Endothelial cell (in vitro differentiated cells): Measurements from ENCODE around the gene RASA1. TPM values are rescaled to one million over a fixed set of nuclear protein-coding genes. Genes with fewer than 3 reads are reported as not detected.

Experiments
- DNase-seq: peaks from one replicate; pipeline ENCODE4 v3.0.0; 2021; ENCODE audit warnings: low spot score
- H3K27ac Mint-ChIP-seq: one replicate; pipeline ENCODE4 v1.8.0; 2021; ENCODE audit warnings: mixed read lengths, inconsistent platforms; ENCODE audit not compliant: unreplicated experiment
- H3K27me3 Mint-ChIP-seq: one replicate; pipeline ENCODE4 v1.8.0; 2021; ENCODE audit warnings: mild to moderate bottlenecking, moderate library complexity, mixed read lengths, inconsistent platforms; ENCODE audit not compliant: unreplicated experiment
- H3K36me3 Mint-ChIP-seq: one replicate; pipeline ENCODE4 v1.8.0; 2021; ENCODE audit warnings: mild to moderate bottlenecking, low read depth, mixed read lengths, inconsistent platforms; ENCODE audit not compliant: unreplicated experiment
- H3K4me1 Mint-ChIP-seq: one replicate; pipeline ENCODE4 v1.8.0; 2021; ENCODE audit warnings: mild to moderate bottlenecking, mixed read lengths, inconsistent platforms; ENCODE audit not compliant: unreplicated experiment
- H3K4me3 Mint-ChIP-seq: one replicate; pipeline ENCODE4 v1.8.0; 2021; ENCODE audit warnings: mild to moderate bottlenecking, mixed read lengths, inconsistent platforms; ENCODE audit not compliant: unreplicated experiment
- H3K9me3 Mint-ChIP-seq: one replicate; pipeline ENCODE4 v1.8.0; 2021; ENCODE audit warnings: mixed read lengths, inconsistent platforms; ENCODE audit not compliant: unreplicated experiment
- total RNA-seq: library from RNA; stranded (reverse); fragmentation: NEBNext Ultra II Directional; extraction: Animal tissue kit (Norgen Biotek cat#: 25700); gene quantifications from one replicate; pipeline ENCODE4 v1.2.1, GENCODE V29; 2021; ENCODE audit not compliant: unreplicated experiment
- TF ChIP-seq, protein P1 (sequence below): fragments of 200-600 bp; sonication (generic); IDR thresholded peaks from one replicate; pipeline ENCODE4 v1.5.0; 2021; ENCODE audit warnings: antibody characterized with exemption; ENCODE audit not compliant: unreplicated experiment

Gene RASA1
- total RNA-seq, 1 donor from 2014 or later: 48.7 TPM

DNA sequence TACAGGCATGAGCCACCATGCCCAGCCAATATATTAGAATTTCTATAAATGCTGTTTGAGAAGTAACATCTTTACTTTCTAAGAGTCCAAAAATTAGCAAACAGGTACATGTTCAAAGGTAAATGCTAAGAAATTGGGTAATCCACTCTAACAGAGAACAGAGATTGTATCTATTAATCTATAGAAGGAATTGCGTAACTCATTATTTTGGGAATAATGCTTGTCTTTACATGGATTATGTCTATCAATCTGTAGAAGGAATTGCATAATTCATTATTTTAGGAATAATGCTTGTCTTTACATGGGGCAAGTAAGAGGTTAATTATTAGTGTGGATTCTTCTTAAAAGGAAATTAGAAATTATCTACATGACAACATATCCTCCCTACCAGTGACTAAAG, 114.5 kb downstream of the RASA1 start:
- TF ChIP-seq, protein P1, sequence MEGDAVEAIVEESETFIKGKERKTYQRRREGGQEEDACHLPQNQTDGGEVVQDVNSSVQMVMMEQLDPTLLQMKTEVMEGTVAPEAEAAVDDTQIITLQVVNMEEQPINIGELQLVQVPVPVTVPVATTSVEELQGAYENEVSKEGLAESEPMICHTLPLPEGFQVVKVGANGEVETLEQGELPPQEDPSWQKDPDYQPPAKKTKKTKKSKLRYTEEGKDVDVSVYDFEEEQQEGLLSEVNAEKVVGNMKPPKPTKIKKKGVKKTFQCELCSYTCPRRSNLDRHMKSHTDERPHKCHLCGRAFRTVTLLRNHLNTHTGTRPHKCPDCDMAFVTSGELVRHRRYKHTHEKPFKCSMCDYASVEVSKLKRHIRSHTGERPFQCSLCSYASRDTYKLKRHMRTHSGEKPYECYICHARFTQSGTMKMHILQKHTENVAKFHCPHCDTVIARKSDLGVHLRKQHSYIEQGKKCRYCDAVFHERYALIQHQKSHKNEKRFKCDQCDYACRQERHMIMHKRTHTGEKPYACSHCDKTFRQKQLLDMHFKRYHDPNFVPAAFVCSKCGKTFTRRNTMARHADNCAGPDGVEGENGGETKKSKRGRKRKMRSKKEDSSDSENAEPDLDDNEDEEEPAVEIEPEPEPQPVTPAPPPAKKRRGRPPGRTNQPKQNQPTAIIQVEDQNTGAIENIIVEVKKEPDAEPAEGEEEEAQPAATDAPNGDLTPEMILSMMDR: no peak
- no peaks in the 10 kb centered on the region for H3K4me1 Mint-ChIP-seq
- H3K4me3 Mint-ChIP-seq: no peak overlapping the region
- no peaks in the 10 kb centered on the region for H3K27me3 Mint-ChIP-seq
- H3K27ac Mint-ChIP-seq: no peak overlapping the region
- DNase-seq: no peak
- no peaks in the 10 kb centered on the region for H3K9me3 Mint-ChIP-seq
- H3K36me3 Mint-ChIP-seq: peaks cover 3% of the 10 kb centered on the region

DNA sequence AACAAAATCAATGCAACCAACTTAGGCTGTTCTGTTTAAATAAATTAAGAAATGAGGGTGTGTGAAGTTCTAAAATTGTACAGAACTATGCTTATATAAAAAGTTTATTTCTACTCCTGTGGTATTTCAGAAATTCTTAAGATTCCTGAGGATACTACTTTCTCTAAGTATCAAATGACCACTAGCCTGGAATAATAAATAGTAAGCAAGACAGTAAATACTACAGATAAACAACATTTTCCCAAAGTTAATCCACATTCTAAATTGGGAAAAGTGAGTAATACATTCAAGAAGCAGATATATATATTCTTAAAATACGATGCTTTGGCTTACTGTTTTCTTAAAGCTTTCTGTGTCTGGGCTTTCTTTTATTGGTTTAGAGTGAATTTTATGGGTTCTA, 115.5 kb downstream of the RASA1 start:
- Mint-ChIP-seq H3K4me1 (no peaks in the 10 kb centered on the region), H3K36me3 (peaks cover 3% of the 10 kb centered on the region), H3K9me3 (no peaks in the 10 kb centered on the region), H3K27ac (no peak overlapping the region), H3K4me3 (no peak overlapping the region), H3K27me3 (no peaks in the 10 kb centered on the region)
- TF ChIP-seq, protein P1: no peak
- DNase-seq: no peak

DNA sequence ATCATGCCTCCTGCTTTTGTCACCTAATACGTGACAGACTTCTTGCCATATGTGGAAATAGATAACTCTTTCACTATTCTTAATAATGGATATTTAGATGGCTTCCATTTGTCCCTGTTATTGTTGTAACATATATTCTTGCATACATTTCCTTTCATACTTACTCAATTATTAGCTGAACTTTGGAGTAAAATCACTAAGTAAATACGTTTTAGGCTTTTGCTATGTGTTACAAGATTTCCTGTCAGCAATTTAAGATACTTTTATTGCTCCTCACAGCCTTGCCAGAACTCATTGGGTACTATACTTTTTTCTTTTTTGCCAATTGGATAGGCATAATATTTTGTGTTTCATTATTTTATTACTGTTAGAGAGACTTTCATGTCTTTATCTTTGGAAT, 118.1 kb downstream of the RASA1 start:
- no peak for DNase-seq

DNA sequence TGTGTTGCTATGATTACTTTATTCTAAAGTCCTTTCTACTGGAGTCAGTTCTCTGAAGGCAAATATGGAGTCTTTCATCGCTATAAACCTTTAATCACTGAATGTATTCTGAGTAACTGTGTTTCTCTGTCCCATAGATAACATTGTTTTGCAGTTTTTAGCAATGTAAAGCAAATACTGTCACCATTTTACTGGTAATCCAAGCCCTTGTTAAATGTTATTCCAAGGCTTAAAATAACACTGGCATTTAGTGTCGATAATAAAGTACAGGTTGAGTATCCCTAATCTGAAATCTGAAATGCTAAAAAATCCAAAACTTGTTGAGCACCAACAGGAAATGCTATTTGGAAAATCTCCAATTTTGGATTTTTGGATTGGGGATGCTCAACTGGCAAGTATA, 120.4 kb downstream of the RASA1 start:
- TF ChIP-seq, protein P1: no peak
- no peak for DNase-seq
- H3K4me3 Mint-ChIP-seq: no peak overlapping the region
- H3K9me3 Mint-ChIP-seq: no peaks in the 10 kb centered on the region
- no peaks in the 10 kb centered on the region for H3K27me3 Mint-ChIP-seq
- H3K27ac Mint-ChIP-seq: no peak overlapping the region
- H3K4me1 Mint-ChIP-seq: no peaks in the 10 kb centered on the region
- H3K36me3 Mint-ChIP-seq: peaks cover 24% of the 10 kb centered on the region

More for the DNA sequence above, 118.1 kb downstream of the RASA1 start:
- H3K4me1 Mint-ChIP-seq: no peaks in the 10 kb centered on the region
- H3K27me3 Mint-ChIP-seq: no peaks in the 10 kb centered on the region
- no peak overlapping the region for H3K4me3 Mint-ChIP-seq
- H3K9me3 Mint-ChIP-seq: no peaks in the 10 kb centered on the region
- TF ChIP-seq, protein P1: no peak
- H3K27ac Mint-ChIP-seq: no peak overlapping the region
- peaks cover 10% of the 10 kb centered on the region for H3K36me3 Mint-ChIP-seq

DNA sequence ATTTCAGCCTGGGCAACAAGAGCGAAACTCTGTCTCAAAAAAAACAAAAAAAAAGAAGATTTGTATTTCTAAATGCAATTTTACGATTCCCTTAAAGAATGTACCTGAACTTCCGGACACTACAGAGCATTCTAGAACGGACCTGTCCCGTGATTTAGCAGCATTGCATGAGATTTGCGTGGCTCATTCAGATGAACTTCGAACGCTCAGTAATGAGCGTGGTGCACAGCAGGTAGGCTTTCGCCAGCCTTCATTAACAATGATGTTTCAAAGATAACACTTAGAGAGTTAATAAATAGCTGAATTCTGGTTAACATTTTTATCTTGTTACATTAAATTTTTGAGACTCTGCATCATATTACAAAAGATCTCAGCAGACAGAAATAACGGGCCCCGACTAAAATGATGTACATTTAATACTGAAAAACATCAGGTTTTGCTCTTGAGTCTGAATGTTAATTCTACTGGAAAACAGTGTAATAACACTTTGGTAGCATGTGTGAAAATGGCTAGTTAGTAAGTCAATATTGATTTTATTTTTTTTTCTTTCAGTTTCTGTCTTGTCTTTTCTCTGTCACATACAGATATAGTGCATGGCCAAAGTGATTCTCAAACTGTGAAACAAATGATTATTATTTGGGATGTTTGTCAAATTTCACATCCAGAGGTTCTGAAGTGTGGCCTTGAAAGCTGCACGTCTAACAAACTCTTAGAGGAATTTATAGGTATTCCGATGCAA, 121.8 kb downstream of the RASA1 start:
- H3K36me3 Mint-ChIP-seq: peaks cover 27% of the 10 kb centered on the region
- H3K9me3 Mint-ChIP-seq: no peaks in the 10 kb centered on the region
- DNase-seq: no peak
- no peaks in the 10 kb centered on the region for H3K4me1 Mint-ChIP-seq
- no peaks in the 10 kb centered on the region for H3K27me3 Mint-ChIP-seq
- H3K4me3 Mint-ChIP-seq: no peak overlapping the region
- TF ChIP-seq, protein P1: no peak
- no peak overlapping the region for H3K27ac Mint-ChIP-seq
